Epithelial cell of proximal tubule (primary cell): ENCODE measurements around the gene NIPAL1. TPM values are rescaled to one million over a fixed set of nuclear protein-coding genes. Genes with fewer than 3 reads are reported as not detected.
A peak's percentile ranks its signal among the peaks of the same experiment; 100 is the strongest.
"Not testable (repeated sequence)": the region's sequence is repeated elsewhere in the genome, so short reads cannot be mapped to it uniquely, and the experiment has no call there.

Source experiments
- DNase-seq: peaks from one replicate; pipeline ENCODE4 v3.0.0-alpha.2; 2011; ENCODE audit warnings: low read depth
- H3K4me3 ChIP-seq: 2 replicates; pipeline ENCODE4 v1.5.1; 2011; ENCODE audit warnings: low read depth, mild to moderate bottlenecking, low read length
- CTCF ChIP-seq: conservative IDR thresholded peaks from 2 replicates; pipeline ENCODE4 v1.5.1; 2012; ENCODE audit warnings: low read depth, mild to moderate bottlenecking, low read length
- total RNA-seq: library from RNA; depleted of rRNA; stranded (reverse); fragments of >200 nt; gene quantifications from 2 replicates; pipeline ENCODE4 v1.2.3, GENCODE V29; 2015

NIPAL1 gene
- 3.9 and 8.7 TPM in 2 replicates for total RNA-seq

- no peak for DNase-seq
- peak; percentile 57 for TF ChIP-seq CTCF
- peak within 1 kb of the TSS; percentile 85 for H3K4me3 ChIP-seq
Measured at GRCh38 chr4:48016141-48017107, at the start of gene NIPAL1, which contains the start of gene CNGA1. Gene NIPAL1, plus strand, starts transcription at chr4:48016772. Its CDS starts 68 bp downstream, at chr4:48016840. Gene CNGA1, minus strand, starts transcription at chr4:48016681. Its CDS starts 63,992 bp downstream, at chr4:47952689.

- H3K4me3 ChIP-seq, result no peak overlapping the region
- no peak for TF ChIP-seq CTCF
- no peak for DNase-seq
Measured at GRCh38 chr4:47968847-47969246, 47.7 kb upstream of the NIPAL1 start.

- TF ChIP-seq CTCF, result no peak
- no peak for DNase-seq
Measured at GRCh38 chr4:47972181-47972580, 44.4 kb upstream of the NIPAL1 start.

GRCh38 chr4:47972721-47973120 lies 43.9 kb upstream of the NIPAL1 start:
- no peak for DNase-seq
- TF ChIP-seq CTCF, result no peak
- H3K4me3 ChIP-seq, result no peak overlapping the region

More at GRCh38 chr4:47972181-47972580, 44.4 kb upstream of the NIPAL1 start:
- H3K4me3 ChIP-seq, result no peak overlapping the region

- no peak for TF ChIP-seq CTCF
Measured at GRCh38 chr4:47974566-47974965, 42.0 kb upstream of the NIPAL1 start.

GRCh38 chr4:47990145-47990544 lies 26.4 kb upstream of the NIPAL1 start:
- TF ChIP-seq CTCF, result no peak
- H3K4me3 ChIP-seq, result no peak overlapping the region
- no peak for DNase-seq

More at GRCh38 chr4:47974566-47974965, 42.0 kb upstream of the NIPAL1 start:
- no peak for DNase-seq
- no peak overlapping the region for H3K4me3 ChIP-seq

- H3K4me3 ChIP-seq, DNase-seq: not testable (repeated sequence)
Measured at GRCh38 chr4:47992475-47992874, 24.1 kb upstream of the NIPAL1 start.
